Glomerular visceral epithelial cell (primary cell): ENCODE data around the gene PRUNE2.
A peak's percentile ranks its signal among the peaks of the same experiment; 100 is the strongest.

Experiments used
- DNase-seq: peaks from one replicate; pipeline ENCODE4 v3.0.0-alpha.2; 2016; ENCODE audit errors: extremely low spot score

PRUNE2 gene

DNA sequence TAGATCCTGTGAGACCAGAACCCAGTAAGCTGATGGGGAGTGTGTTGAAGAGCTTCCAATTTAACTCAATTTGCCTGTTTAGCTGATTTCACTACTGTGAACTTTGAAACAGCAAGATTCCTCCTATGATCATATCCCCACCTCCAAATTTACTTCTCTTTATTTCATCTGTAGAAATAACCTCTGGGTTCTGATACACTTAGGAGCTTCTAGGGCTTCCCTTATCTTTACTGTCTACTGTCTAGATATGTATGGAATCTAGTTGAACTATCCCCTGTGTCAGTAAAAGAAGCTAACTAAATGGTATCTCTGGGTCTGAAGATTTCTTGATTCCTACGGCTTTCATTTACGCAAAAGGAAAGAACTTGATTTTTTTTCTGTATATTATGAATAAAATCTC is 330.2 kb downstream of the PRUNE2 start:
- no peak for DNase-seq

DNA sequence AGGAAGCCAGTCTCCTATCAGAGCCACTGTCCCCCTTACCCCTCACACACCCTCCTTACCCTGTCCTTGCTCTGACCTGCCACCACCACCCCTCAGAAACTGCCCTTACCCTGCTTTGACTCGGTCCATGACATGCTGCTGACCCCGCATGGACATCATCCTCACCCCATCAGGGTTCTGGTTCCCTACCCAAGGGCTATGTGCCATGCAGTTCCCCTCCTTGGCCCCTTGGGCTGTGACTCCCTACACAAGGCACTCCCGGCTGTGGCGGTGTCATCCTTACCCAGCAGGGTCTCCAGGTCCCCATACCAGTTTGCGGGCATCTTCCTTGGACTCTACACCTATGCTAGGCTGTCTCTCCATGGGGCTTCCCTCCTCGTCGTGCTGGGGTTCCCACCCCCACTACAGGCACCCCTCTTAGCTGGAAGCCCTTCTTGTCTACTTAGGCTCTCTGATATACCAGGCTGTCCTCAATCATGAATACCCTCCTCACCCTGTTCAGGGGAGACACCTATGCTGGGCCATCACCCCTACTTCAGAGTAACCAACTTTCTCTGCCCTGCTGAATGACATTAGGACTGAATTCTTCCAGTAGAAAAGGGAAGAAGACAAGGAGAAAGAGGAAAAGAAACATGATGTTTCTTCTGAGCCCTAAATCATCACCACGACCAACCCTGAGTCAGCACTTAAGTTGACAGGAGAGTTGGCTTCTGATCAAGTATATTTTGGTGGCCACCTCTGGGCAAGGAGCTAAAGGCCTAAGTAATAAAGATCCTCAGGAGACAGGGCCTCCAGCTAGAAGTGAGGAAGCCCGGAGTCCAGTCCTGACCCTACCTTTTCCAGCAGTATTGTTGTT is 331.8 kb downstream of the PRUNE2 start:
- DNase-seq = no peak

DNA sequence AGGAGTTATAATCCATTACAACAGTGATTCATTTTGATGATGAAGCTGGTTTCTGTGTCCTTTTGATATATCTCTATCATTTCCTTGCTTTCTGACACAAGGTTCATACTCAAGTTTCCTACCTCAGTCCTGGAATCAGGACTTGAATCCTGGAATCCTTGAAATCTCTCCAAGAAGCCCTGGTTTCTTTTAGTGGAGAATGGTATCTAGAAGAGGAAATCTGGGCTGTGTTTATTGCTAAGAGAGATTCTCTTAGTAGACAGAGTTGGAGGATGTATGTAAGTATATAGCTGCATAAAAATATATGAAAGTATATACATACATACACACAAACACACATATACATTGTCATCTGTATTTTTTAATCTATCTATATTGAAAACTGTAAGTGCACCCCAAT is 332.5 kb downstream of the PRUNE2 start:
- DNase-seq = no peak

DNA sequence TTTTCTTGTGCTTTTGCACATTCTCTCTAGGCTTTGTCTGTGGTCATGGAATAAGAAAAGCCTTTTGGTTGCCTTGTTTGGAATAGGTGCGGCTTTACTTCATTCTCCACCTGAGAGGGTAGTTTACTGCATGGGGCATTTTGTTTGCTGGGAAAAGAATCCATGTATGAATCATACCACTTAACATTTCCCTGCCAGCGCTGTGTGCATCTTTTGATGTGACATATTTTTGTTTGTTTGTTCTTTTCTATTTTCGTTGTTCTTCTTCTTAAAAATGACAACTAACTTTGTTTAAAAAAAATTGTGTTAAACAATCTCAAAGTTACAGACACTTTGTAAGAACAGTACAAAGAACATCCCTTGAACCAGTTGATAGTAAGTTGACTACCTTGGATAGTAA is 333.8 kb downstream of the PRUNE2 start:
- no peak for DNase-seq

DNA sequence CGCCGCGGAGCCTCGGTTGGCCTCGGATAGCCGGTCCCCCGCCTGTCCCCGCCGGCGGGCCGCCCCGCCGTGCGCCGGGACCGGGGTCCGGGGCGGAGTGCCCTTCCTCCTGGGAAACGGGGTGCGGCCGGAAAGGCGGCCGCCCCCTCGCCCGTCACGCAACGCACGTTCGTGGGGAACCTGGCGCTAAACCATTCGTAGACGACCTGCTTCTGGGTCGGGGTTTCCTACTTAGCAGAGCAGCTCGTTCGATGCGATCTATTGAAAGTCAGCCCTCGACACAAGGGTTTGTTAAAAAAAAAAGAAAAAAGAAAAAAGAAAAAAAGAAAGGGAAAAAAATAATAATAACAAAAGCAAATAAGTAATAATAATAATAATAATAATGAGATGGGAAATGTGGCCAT is 334.2 kb downstream of the PRUNE2 start:
- no peak for DNase-seq

DNA sequence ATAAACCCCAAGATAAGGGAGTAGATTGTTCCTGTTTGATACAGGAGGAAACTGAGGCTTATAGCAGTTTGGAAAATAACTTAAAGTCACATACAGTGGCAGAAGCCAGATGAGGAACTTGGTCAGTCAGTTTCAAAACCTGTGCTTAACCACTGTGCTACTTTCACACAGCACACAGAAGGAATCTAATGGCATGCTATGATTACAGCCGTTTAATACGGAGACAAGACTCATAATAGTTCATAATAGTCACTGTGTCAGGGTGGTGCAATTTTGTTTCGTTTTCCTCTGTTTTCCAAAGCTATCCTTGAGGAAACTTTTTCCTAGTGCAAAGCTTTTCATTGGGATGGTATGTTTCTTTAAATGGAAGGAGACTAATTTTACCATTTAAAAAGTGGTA is 334.6 kb downstream of the PRUNE2 start:
- DNase-seq = no peak

DNA sequence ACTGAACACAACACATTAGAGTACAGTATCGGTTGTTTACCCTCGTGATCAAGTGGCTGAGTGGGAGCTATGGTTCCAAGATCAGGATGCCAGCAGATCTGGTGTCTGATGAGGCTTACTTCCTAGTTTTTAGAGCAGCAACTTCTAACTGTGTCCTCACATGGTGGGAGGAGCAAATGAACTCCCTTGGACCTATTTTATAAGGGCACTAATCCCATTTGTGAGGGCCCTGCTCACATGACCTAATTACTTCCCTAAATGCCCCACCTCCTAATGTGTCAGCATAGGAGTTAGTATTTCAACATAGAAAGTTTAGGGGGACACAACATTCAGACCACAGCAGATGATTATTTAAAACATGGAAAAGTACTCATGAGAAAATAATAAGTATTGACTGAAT is 335.1 kb downstream of the PRUNE2 start:
- no peak for DNase-seq

DNA sequence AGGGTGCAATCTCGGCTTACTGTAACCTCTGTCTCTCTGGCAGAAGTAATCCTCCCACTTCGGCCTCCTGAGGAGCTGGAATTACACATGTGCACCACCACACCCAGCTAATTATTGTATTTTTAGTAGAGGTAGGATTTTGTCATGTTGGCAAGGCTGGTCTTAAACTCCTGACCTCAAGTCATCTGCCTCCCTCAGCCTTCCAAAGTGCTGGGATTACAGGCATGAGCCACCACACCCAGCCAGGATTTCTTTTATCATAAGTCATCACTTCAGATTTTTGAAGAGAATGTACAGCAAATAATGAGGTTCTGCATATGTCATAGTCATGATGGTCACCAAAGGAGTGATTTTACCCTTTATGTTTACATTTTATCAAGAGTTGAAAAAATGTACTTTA is 338.8 kb downstream of the PRUNE2 start:
- no peak for DNase-seq

DNA sequence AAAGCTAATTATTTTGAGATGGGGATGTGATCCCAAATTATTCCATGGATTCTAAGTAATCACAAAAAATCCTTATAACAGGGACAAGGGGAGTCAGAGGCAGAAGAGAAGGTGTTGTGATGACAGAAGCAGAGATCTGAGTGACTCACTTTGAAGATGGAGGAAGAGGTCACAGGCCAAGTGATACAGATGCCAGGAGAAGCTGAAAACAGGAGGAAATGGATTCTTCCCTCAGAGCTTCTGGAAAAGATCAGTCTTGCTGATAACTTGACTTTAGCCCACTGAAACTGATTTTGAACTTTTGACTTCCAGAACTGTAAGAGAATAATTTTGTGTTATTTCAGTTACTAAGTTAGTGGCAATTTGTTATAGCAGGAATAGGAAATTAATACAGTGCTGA is 341.6 kb downstream of the PRUNE2 start:
- DNase-seq = no peak

DNA sequence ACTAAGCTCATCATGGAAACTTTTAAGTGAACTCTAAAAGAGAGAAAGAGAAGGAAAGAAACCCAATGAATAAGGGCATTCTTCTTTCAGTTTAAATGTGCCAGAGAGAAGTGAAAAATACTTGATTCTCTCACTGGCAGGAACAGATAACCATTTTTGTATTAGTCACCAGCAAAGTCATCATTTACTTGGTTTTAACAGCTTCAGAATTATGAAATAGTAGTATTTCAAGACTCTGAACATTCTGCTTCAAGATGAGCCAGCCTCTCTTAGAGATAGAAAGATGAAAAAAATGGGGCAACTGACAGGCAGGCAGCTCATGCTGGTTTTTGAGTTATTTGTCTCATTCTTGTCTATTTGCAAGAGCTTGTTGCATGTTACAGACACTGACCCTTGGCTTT is 343.4 kb downstream of the PRUNE2 start:
- DNase-seq = peak; percentile 19

DNA sequence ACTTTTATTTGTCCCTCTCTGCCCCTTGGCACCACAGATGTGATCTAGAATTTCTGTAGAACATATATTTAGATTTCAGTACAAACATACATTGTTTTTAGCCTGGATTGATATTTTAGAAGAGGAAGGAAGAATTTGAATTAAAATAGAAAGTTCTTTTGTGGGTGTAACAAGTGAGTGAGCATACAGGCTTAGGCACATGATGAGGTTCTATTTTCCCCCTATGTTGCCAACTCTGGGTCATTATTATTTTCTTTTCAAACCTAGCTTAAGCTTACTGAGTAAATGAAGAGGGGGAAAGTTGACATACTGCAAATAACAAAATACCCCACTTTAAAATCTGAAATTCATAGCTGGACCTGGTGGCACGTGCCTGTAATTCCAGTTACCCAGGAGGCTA is 344.0 kb downstream of the PRUNE2 start:
- DNase-seq = no peak
